WERI-Rb-1 (cell line): ENCODE data around the gene IVL.

Source experiments
- DNase-seq: peaks from one replicate; pipeline ENCODE4 v3.0.0-alpha.2; 2020
- H3K27ac ChIP-seq: fragments of 250-450 bp; sonication (Bioruptor Pico); 2 replicates; pipeline ENCODE4 v1.5.1; 2020; ENCODE audit warnings: mild to moderate bottlenecking, moderate library complexity
- H3K27me3 ChIP-seq: fragments of 250-450 bp; sonication (Bioruptor Pico); 2 replicates; pipeline ENCODE4 v1.5.1; 2021; ENCODE audit warnings: mild to moderate bottlenecking, low read depth, moderate library complexity; ENCODE audit not compliant: insufficient read depth, severe bottlenecking
- H3K36me3 ChIP-seq: fragments of 250-450 bp; sonication (Bioruptor Pico); 2 replicates; pipeline ENCODE4 v1.5.1; 2020; ENCODE audit warnings: mild to moderate bottlenecking, moderate library complexity
- H3K4me3 ChIP-seq: 2 replicates; pipeline ENCODE4 v1.5.1; 2011; ENCODE audit warnings: low read depth, mild to moderate bottlenecking, control low read depth, low read length
- H3K9me3 ChIP-seq: fragments of 250-450 bp; sonication (Bioruptor Pico); 2 replicates; pipeline ENCODE4 v1.5.1; 2021; ENCODE audit warnings: mild to moderate bottlenecking, moderate library complexity; ENCODE audit not compliant: severe bottlenecking
- CTCF ChIP-seq: IDR thresholded peaks from 2 replicates; pipeline ENCODE4 v1.5.1; 2011; ENCODE audit warnings: low read depth, mild to moderate bottlenecking, control low read depth, inconsistent platforms, low read length

The IVL gene

GRCh38 chr1:152909206-152909605 is 860 bp downstream of the IVL start:
- no peak overlapping the region for H3K27ac ChIP-seq
- peaks cover 18% of the 10 kb centered on the region for H3K27me3 ChIP-seq
- DNase-seq: no peak
- peaks cover 3% of the 10 kb centered on the region for H3K9me3 ChIP-seq
- no peak overlapping the region for H3K4me3 ChIP-seq
- no peak for TF ChIP-seq CTCF
- H3K36me3 ChIP-seq: no peaks in the 10 kb centered on the region

GRCh38 chr1:152912471-152912870 is 4.1 kb downstream of the IVL start:
- no peak for TF ChIP-seq CTCF
- Histone ChIP-seq H3K4me3 (no peak overlapping the region), H3K27ac (no peak overlapping the region), H3K36me3 (no peaks in the 10 kb centered on the region), H3K9me3 (peaks cover 3% of the 10 kb centered on the region), H3K27me3 (peaks cover 18% of the 10 kb centered on the region)
- DNase-seq: no peak

GRCh38 chr1:152912900-152913299 is 4.6 kb downstream of the IVL start:
- Histone ChIP-seq H3K36me3 (no peaks in the 10 kb centered on the region), H3K27ac (no peak overlapping the region), H3K9me3 (peaks cover 3% of the 10 kb centered on the region), H3K27me3 (peaks cover 18% of the 10 kb centered on the region), H3K4me3 (no peak overlapping the region)
- TF ChIP-seq CTCF: no peak
- no peak for DNase-seq

- peak; percentile 79 for DNase-seq
- H3K27me3 ChIP-seq: no peaks in the 10 kb centered on the region
These were observed 9.4 kb downstream of the IVL start for GRCh38 chr1:152917794-152918193.

GRCh38 chr1:152919071-152919470 is 10.7 kb downstream of the IVL start:
- Histone ChIP-seq H3K27me3 (no peaks in the 10 kb centered on the region), H3K36me3 (no peaks in the 10 kb centered on the region), H3K9me3 (no peaks in the 10 kb centered on the region), H3K4me3 (no peak overlapping the region), H3K27ac (no peak overlapping the region)
- DNase-seq: no peak
- no peak for TF ChIP-seq CTCF

More at GRCh38 chr1:152917794-152918193, 9.4 kb downstream of the IVL start:
- no peaks in the 10 kb centered on the region for H3K9me3 ChIP-seq
- no peak overlapping the region for H3K4me3 ChIP-seq
- TF ChIP-seq CTCF: peak; percentile 93
- no peaks in the 10 kb centered on the region for H3K36me3 ChIP-seq
- no peak overlapping the region for H3K27ac ChIP-seq

- H3K4me3 ChIP-seq: no peak overlapping the region
- no peak overlapping the region for H3K27ac ChIP-seq
- H3K36me3 ChIP-seq: no peaks in the 10 kb centered on the region
- peaks cover 6% of the 10 kb centered on the region for H3K9me3 ChIP-seq
- no peak for TF ChIP-seq CTCF
- no peak for DNase-seq
- H3K27me3 ChIP-seq: no peaks in the 10 kb centered on the region
These were observed 15.8 kb downstream of the IVL start for GRCh38 chr1:152924191-152924590.
